GM12878 (cell line): ENCODE measurements around the gene ITGB2. TPM values are rescaled to one million over a fixed set of nuclear protein-coding genes. Genes with fewer than 3 reads are reported as not detected.

ENCODE experiments used
- ATAC-seq: fragments of 200-7000 bp; cut with Tn5 transposase; 3 replicates; pipeline ENCODE4 v1.9.1; 2020; ENCODE audit warnings: mild to moderate bottlenecking, moderate library complexity
- BruUV-seq: library from RNA; stranded (reverse); fragments of 400-500 nt; replicated peaks from 2 replicates; lab custom pipeline; 2021; lab: Mats Ljungman, UMichigan
- CTCF ChIA-PET: fragments of 300-600 bp; sonication (Branson Sonifier 250); formaldehyde crosslinking; extraction: SDS; loops from one replicate; lab custom pipeline; 2021; ENCODE audit warnings: inconsistent platforms; lab: Yijun Ruan, JAX
- POLR2A ChIA-PET: fragments of 350-600 bp; formaldehyde crosslinking; extraction: SDS; loops from one replicate; lab custom pipeline; 2021; ENCODE audit warnings: inconsistent platforms; lab: Charles Lee
- RAD21 ChIA-PET: fragments of 300-600 bp; sonication (Branson Sonifier 250); formaldehyde crosslinking; loops from one replicate; lab custom pipeline; 2023; ENCODE audit warnings: antibody characterized with exemption; ENCODE audit not compliant: unreplicated experiment; lab: Charles Lee
- SMC1A ChIA-PET: fragments of 300-600 bp; sonication (Branson Sonifier 250); formaldehyde crosslinking; loops from one replicate; lab custom pipeline; 2023; ENCODE audit not compliant: unreplicated experiment, uncharacterized antibody; lab: Charles Lee
- DNase-seq: peaks from one replicate; pipeline ENCODE4 v3.0.0-alpha.2; 2011; ENCODE audit warnings: low read depth, low spot score
- FAIRE-seq: peaks from 3 replicates; lab custom pipeline; 2011; peaks lifted over from hg19 to GRCh38; lab: Jason Lieb, UNC
- H2AFZ ChIP-seq: 2 replicates; pipeline ENCODE4 v1.6.0; 2011; ENCODE audit warnings: low read depth, low read length, control low read depth; ENCODE audit not compliant: control insufficient read depth
- H3K27ac ChIP-seq: 2 replicates; pipeline ENCODE4 v1.5.1; 2011; ENCODE audit warnings: control low read depth; ENCODE audit not compliant: control insufficient read depth, insufficient read depth
- H3K27me3 ChIP-seq, 2 experiments: replicated peaks in 1 of 2; 2 replicates each; pipeline versions ENCODE4 v1.6.0 to v1.6.1; 2011; ENCODE audit warnings: low read length in 1 of 2; ENCODE audit not compliant: control insufficient read depth in 2 of 2, insufficient read depth in 2 of 2
- H3K36me3 ChIP-seq, 2 experiments: 2 replicates each; pipeline ENCODE4 v1.5.1; 2011; ENCODE audit warnings: low read length in 1 of 2; ENCODE audit not compliant: control insufficient read depth in 2 of 2, insufficient read depth in 2 of 2
- H3K4me1 ChIP-seq: 2 replicates; pipeline ENCODE4 v1.6.1; 2011; ENCODE audit warnings: mild to moderate bottlenecking, low read length, moderate library complexity, mixed read lengths; ENCODE audit not compliant: control insufficient read depth, insufficient read depth
- H3K4me2 ChIP-seq: 2 replicates; pipeline ENCODE4 v1.6.0; 2011; ENCODE audit warnings: control low read depth; ENCODE audit not compliant: control insufficient read depth, insufficient read depth
- H3K4me3 ChIP-seq: fragments of 200-600 bp; sonication (generic); 2 replicates; pipeline ENCODE4 v1.5.1; 2016
- H3K79me2 ChIP-seq: 2 replicates; pipeline ENCODE4 v1.6.0; 2011; ENCODE audit warnings: low read length; ENCODE audit not compliant: control insufficient read depth, insufficient read depth
- H3K9ac ChIP-seq: 2 replicates; pipeline ENCODE4 v1.8.0; 2011; ENCODE audit warnings: low read length, control low read depth, mixed read lengths; ENCODE audit not compliant: control insufficient read depth, insufficient read depth
- H3K9me3 ChIP-seq: replicated peaks from 3 replicates; pipeline ENCODE4 v1.5.1; 2011; ENCODE audit warnings: mild to moderate bottlenecking, low read length; ENCODE audit not compliant: control insufficient read depth, insufficient read depth
- H4K20me1 ChIP-seq: 2 replicates; pipeline ENCODE4 v1.6.0; 2011; ENCODE audit not compliant: control insufficient read depth, insufficient read depth
- CUX1 ChIP-seq: IDR thresholded peaks from 2 replicates; pipeline ENCODE4 v1.6.1; 2012; ENCODE audit warnings: improper control_type of control experiment, low read depth, low read length; ENCODE audit not compliant: insufficient replicate concordance
- GABPA ChIP-seq: IDR thresholded peaks from 2 replicates; pipeline ENCODE4 v1.6.1; 2014; ENCODE audit warnings: antibody characterized with exemption, low read depth, mild to moderate bottlenecking, inconsistent platforms
- HCFC1 ChIP-seq: fragments of 150-350 bp; IDR thresholded peaks from 2 replicates; pipeline ENCODE4 v1.6.1; 2014; ENCODE audit warnings: low read length
- KAT2A ChIP-seq: conservative IDR thresholded peaks from 2 replicates; pipeline ENCODE4 v1.6.1; 2011; ENCODE audit warnings: low read depth, low read length; ENCODE audit not compliant: control insufficient read depth
- NR2C1 ChIP-seq: fragments of 450-650 bp; IDR thresholded peaks from 2 replicates; pipeline ENCODE4 v1.6.1; 2017; ENCODE audit warnings: antibody characterized with exemption, mild to moderate bottlenecking, moderate library complexity
- NRF1 ChIP-seq: conservative IDR thresholded peaks from 2 replicates; pipeline ENCODE4 v1.6.1; 2011; ENCODE audit warnings: mild to moderate bottlenecking, low read depth, low read length, improper control_type of control experiment
- POLR2AphosphoS5 ChIP-seq: IDR thresholded peaks from 2 replicates; pipeline ENCODE4 v1.6.1; 2011; ENCODE audit warnings: mild to moderate bottlenecking, low read length, inconsistent platforms
- RAD21 ChIP-seq: IDR thresholded peaks from 2 replicates; pipeline ENCODE4 v1.6.1; 2011; ENCODE audit warnings: mild to moderate bottlenecking, low read depth, low read length, moderate library complexity; ENCODE audit not compliant: insufficient read depth
- SKIL ChIP-seq: fragments of 450-650 bp; IDR thresholded peaks from 2 replicates; pipeline ENCODE4 v1.6.1; 2017; ENCODE audit warnings: mild to moderate bottlenecking, low read depth, inconsistent platforms; ENCODE audit not compliant: poor library complexity, severe bottlenecking
- SP1 ChIP-seq: IDR thresholded peaks from one replicate; pipeline ENCODE4 v1.6.1; 2011; ENCODE audit warnings: low read depth, low read length
- SUPT20H ChIP-seq: IDR thresholded peaks from 2 replicates; pipeline ENCODE4 v1.6.1; 2011; ENCODE audit warnings: low read depth, mild to moderate bottlenecking, low read length, moderate library complexity, borderline replicate concordance; ENCODE audit not compliant: control insufficient read depth
- TCF7 ChIP-seq: IDR thresholded peaks from 2 replicates; pipeline ENCODE4 v1.6.1; 2014; ENCODE audit warnings: antibody characterized with exemption, borderline replicate concordance
- USF2 ChIP-seq: IDR thresholded peaks from 2 replicates; pipeline ENCODE4 v1.6.1; 2011; ENCODE audit warnings: low read depth, low read length, improper control_type of control experiment, borderline replicate concordance
- YBX1 ChIP-seq: fragments of 450-650 bp; IDR thresholded peaks from 2 replicates; pipeline ENCODE4 v1.6.1; 2016; ENCODE audit warnings: antibody characterized with exemption
- YY1 ChIP-seq: IDR thresholded peaks from 2 replicates; pipeline ENCODE4 v1.6.1; 2011; ENCODE audit warnings: low read depth, mild to moderate bottlenecking, low read length
- ZNF207 ChIP-seq: fragments of 450-650 bp; IDR thresholded peaks from 2 replicates; pipeline ENCODE4 v1.6.1; 2014; ENCODE audit warnings: antibody characterized with exemption, mild to moderate bottlenecking, borderline replicate concordance
- WGBS: methylation state at CpG from one replicate; pipeline ENCODE4 v1.1.6; 2016; ENCODE audit warnings: low lambda C conversion rate; ENCODE audit not compliant: insufficient replicate concordance, insufficient coverage; ENCODE audit errors: missing lambda C conversion rate; 5-methylcytosine and 5-hydroxymethylcytosine counted together
- in situ Hi-C: fragments of 300-500 bp; cut with MboI; formaldehyde crosslinking; loops from 9 replicates; pipeline ENCODE4 v1.14.3; 2018; ENCODE audit warnings: mixed read lengths
- intact Hi-C: fragments of 100-400 bp; cut with micrococcal nuclease; formaldehyde crosslinking; loops from one replicate; pipeline ENCODE4 v1.14.2; 2022; ENCODE audit not compliant: unreplicated experiment
- polyA plus RNA-seq, 11 experiments: library from polyadenylated mRNA; depleted of rRNA in 4 of 11; unstranded in 6 of 11; stranded (reverse) in 5 of 11; fragments of >200 nt; fragmentation: Nextera tagmentation in 4 of 11; fragmentation: Illumina TruSeq in 1 of 11; extraction: Ambion mirVana in 4 of 11; extraction: Trizol in 1 of 11; gene quantifications; 1 replicate in 1 of 11; 2 replicates in 10 of 11; pipeline versions ENCODE4 v1.2.1 to v1.2.3, GENCODE V29; 2011 to 2016; ENCODE audit warnings: inconsistent platforms in 2 of 11, missing spikeins in 2 of 11, low read depth in 1 of 11
- total RNA-seq, 4 experiments: library from RNA; depleted of rRNA in 3 of 4; stranded (reverse); fragments of >200 nt in 3 of 4; fragmentation: Illumina TruSeq in 1 of 4; extraction: Trizol in 1 of 4; gene quantifications; 2 replicates each; pipeline versions ENCODE4 v1.2.1 to v1.2.3, GENCODE V29; 2013 to 2021

The ITGB2 gene
- total and polyA plus RNA-seq, 10 of the 15 experiments (the other 5 are each of a cell fraction or from before 2014, with no cell fraction given) = 8.0 to 172 (median 58.9) TPM

- intact Hi-C loops (no loop called here), in situ Hi-C loops (loop anchor here (10.0 kb wide), 1 partner anchor 51 kb away; no protein-coding TSS in a partner anchor)
- FAIRE-seq (no peak), DNase-seq (no peak), ATAC-seq (peak; percentile 22)
- no TSS peak for BruUV-seq
- Histone ChIP-seq H3K4me1 (peaks cover 28% of the 10 kb centered on the region), H2AFZ (no peak overlapping the region), H3K9me3 (no peaks in the 10 kb centered on the region), H4K20me1 (no peaks in the 10 kb centered on the region), H3K79me2 (no peaks in the 10 kb centered on the region), H3K27me3 (no peaks in the 10 kb centered on the region), H3K9ac (no peak overlapping the region), H3K4me2 (no peak overlapping the region), H3K4me3 (no peak overlapping the region), H3K27ac (no peak overlapping the region), H3K36me3 (no peaks in the 10 kb centered on the region; a peak in 2 of 4 replicates)
- 53% methylated on average over 7 of the region's 7 CpGs for WGBS
- ChIA-PET SMC1A (no interaction called here), POLR2A (interaction anchor here (0.6 to 1.9 kb wide), 5 partner anchors 9 to 96 kb away, joined by 3 to 5 read pairs (median 3); partner anchors contain the start of gene PTTG1IP), RAD21 (interaction anchor here (0.7 to 1.5 kb wide), 3 partner anchors 9 to 83 kb away, joined by 3 to 4 read pairs (median 4); no protein-coding TSS in a partner anchor), CTCF (interaction anchor here (1.1 to 5.2 kb wide), 4 partner anchors 9 to 83 kb away, joined by 3 to 32 read pairs (median 6); partner anchors contain the start of gene UBE2G2)
- no peak for TF ChIP-seq YY1
- no peak for TF ChIP-seq POLR2AphosphoS5
- no peak for TF ChIP-seq NR2C1
- no peak for TF ChIP-seq TCF7
- no peak for TF ChIP-seq YBX1
- TF ChIP-seq SUPT20H = no peak
- no peak for TF ChIP-seq GABPA
- no peak for TF ChIP-seq RAD21
- TF ChIP-seq USF2 = no peak
- TF ChIP-seq CUX1 = no peak
- no peak for TF ChIP-seq NRF1
- TF ChIP-seq KAT2A = no peak
- no peak for TF ChIP-seq ZNF207
- TF ChIP-seq HCFC1 = no peak
- no peak for TF ChIP-seq SP1
- no peak for TF ChIP-seq SKIL
Measured at GRCh38 chr21:44884097-44884496, 36.6 kb downstream of the ITGB2 start.
